Right ventricle myocardium superior (tissue), 1 donor: ENCODE measurements around the gene BRINP3. TPM values are rescaled to one million over a fixed set of nuclear protein-coding genes. Genes with fewer than 3 reads are reported as not detected.

Experiments used
- ATAC-seq: fragments of 200-7000 bp; cut with Tn5 transposase; one replicate; pipeline ENCODE4 v1.9.1; 2020; ENCODE audit warnings: mild to moderate bottlenecking; ENCODE audit not compliant: poor library complexity
- DNase-seq: peaks from one replicate; pipeline ENCODE4 v3.0.0-alpha.2; 2020
- intact Hi-C: fragments of 100-400 bp; cut with DNase I; formaldehyde crosslinking; loops from one replicate; pipeline ENCODE4 v1.11.2; 2022
- total RNA-seq: library from RNA; stranded (reverse); fragmentation: NEBNext Ultra II Directional; extraction: Animal tissue kit (Norgen Biotek cat#: 25700); gene quantifications from one replicate; pipeline ENCODE4 v1.2.1, GENCODE V29; 2021
- donor health status: DM: no; HTN: yes; CAD: no; lungs with severe emphysema.

Gene BRINP3
- total RNA-seq, 1 donor from 2014 or later = 0.05 TPM

GRCh38 chr1:190456129-190456528, 21.5 kb downstream of the BRINP3 start:
- no peak for DNase-seq
- ATAC-seq = no peak
- intact Hi-C loops = no loop called here

GRCh38 chr1:190455631-190456030, 22.0 kb downstream of the BRINP3 start:
- intact Hi-C loops = no loop called here
- DNase-seq (no peak), ATAC-seq (no peak)

DNA sequence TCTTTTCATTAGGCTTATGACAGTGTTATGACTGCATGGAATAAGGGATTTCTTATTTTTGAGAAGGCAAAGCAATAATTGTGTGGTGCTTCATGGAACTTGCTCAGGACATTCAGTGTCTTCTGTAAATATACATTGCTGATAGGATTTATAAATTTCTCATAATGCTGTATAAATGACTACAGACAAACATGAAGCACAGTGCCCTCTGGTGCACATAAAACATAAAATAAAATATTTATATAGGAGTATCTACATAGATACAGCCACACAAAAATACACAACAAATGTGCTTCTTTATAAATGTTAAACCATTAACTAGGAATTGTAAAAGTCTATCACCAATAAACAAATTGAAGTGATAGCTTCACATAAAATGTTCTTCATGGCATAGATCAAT, 24.1 kb downstream of the BRINP3 start:
- ATAC-seq = no peak
- intact Hi-C loops = no loop called here
- no peak for DNase-seq

DNA sequence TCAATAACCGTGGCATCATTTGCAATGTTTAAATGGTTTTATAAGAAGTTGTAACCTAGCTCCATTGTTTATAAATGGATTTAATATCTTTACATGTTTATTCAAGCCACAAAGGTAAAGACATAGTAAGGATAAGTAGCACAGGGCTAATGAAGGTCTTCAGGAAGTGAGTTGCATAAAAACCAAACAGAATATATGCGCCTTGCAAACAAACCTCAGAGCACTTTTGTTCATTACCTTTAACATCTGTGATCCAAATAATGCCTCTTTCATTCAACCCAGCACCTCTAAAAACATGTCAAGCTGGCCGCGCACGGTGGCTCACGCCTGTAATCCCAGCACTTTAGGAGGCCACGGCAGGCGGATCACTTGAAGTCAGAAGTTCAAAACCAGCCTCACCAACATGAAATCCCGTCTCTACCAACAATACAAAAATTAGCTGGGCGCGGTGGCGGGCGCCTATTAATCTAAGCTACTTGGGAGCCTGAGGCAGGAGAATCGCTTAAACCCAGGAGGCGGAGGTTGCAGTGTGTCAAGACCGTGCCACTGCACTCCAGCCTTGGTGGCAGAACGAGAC, 25.3 kb downstream of the BRINP3 start:
- intact Hi-C loops = no loop called here
- ATAC-seq (no peak), DNase-seq (no peak)

DNA sequence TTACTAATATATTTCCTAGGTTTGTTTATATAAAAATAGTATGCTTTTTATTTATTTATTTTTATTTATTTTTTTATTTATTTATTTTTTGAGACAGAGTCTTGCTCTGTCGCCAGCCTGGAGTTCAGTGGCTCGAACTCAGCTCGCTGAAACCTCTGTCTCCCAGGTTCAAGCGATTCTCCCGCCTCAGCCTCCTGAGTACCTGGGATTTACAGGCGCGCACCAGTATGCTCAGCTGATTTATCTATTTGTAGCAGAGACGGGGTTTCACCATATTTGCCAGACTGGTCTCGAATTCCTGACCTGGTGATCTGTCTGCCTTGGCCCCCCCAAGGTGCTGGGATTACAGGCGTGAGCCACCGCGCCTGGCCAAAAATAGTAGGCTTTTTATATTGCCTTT, 33.2 kb downstream of the BRINP3 start:
- DNase-seq (no peak), ATAC-seq (no peak)
- intact Hi-C loops = no loop called here

- intact Hi-C loops = no loop called here
- DNase-seq (no peak), ATAC-seq (no peak)
These were observed 38.2 kb downstream of the BRINP3 start for GRCh38 chr1:190439447-190439846.

DNA sequence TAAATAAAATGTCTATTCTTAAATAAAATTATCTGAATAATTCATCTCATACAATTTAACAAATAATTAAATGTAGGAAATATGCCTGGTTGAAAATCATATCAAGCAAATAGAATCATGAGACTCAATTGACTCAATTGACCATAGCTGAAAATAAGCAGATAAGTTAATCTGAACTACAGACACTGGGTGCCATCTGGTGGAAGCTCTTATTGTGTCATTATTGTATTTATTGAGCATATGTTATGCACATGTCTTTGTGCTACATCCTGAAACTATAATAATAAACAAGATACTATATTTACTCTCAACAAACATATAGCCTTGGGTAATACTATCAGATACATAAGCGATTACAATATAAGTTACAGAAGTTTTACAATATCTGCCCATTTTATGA, 41.0 kb downstream of the BRINP3 start:
- intact Hi-C loops = no loop called here
- ATAC-seq (no peak), DNase-seq (no peak)

GRCh38 chr1:190429932-190430331, 47.7 kb downstream of the BRINP3 start:
- DNase-seq = no peak
- ATAC-seq = no peak
- intact Hi-C loops = no loop called here

DNA sequence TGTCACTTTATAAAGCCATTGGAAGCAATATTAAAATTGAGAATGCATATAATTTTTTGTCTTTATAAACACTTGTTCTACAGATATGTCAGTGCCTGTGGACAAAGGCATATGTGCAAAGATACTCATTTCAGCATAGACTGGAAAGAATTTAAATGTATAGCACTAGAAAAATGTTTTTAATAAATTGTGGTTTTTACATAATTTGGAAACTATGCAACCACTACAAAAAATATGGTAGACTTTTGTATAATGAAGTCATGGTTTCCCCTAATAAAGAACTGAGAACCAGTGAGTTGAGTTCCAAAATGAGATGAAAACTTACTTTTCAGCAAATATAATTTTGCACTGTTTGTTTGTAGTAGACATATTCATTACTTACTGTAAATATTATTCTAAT, 48.5 kb downstream of the BRINP3 start:
- DNase-seq = no peak
- no peak for ATAC-seq

DNA sequence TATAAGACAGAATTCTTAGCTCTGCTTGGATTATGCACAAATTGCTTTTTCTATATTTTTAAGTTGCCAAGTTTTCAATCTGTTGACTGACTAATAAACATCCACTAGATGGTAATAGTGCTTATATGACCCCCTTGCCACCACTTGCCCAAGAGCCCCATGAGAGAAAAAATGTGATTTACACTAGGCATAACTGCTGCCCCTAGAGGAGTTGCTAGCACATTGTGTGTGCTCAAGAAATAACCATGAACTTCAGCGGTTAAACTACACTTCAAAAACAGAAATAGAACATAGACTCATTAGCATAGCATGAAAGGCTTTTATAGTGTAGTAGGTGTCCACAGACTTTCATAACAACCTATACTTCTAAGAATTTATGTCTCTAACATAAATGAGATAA, 61.4 kb downstream of the BRINP3 start:
- DNase-seq (no peak), ATAC-seq (no peak)
- intact Hi-C loops = no loop called here

More for the DNA sequence above, 48.5 kb downstream of the BRINP3 start:
- intact Hi-C loops = no loop called here

- no peak for ATAC-seq
- no peak for DNase-seq
- intact Hi-C loops = no loop called here
These were observed 64.5 kb downstream of the BRINP3 start for GRCh38 chr1:190413142-190413541.

GRCh38 chr1:190403402-190403801, 74.3 kb downstream of the BRINP3 start:
- DNase-seq (no peak), ATAC-seq (no peak)
- intact Hi-C loops = no loop called here

GRCh38 chr1:190399233-190399632, 78.4 kb downstream of the BRINP3 start:
- intact Hi-C loops = no loop called here
- ATAC-seq (no peak), DNase-seq (no peak)

- intact Hi-C loops = no loop called here
- DNase-seq (no peak), ATAC-seq (no peak)
These were observed 86.1 kb downstream of the BRINP3 start for GRCh38 chr1:190391582-190391981.

- no peak for DNase-seq
- intact Hi-C loops = no loop called here
- ATAC-seq = no peak
These were observed 99.7 kb downstream of the BRINP3 start for GRCh38 chr1:190377991-190378390.

DNA sequence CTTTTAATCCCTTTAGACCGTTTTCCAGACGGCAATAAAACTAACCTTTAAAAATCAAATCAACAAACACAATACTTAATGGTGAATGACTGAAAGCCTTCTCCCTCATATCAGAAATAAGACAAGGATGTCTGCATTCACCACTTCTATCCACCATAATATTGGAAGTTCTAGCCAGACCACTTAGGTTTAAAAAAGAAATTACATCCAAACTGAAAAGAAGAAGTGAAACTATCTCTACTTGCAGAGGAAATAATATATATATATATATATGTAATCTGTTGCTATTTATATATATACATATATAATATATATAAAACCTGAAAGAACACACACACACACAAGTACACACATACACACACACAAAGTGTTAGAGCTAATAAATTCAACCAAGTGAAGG, 100.4 kb downstream of the BRINP3 start:
- DNase-seq = no peak
- intact Hi-C loops = no loop called here
- no peak for ATAC-seq

DNA sequence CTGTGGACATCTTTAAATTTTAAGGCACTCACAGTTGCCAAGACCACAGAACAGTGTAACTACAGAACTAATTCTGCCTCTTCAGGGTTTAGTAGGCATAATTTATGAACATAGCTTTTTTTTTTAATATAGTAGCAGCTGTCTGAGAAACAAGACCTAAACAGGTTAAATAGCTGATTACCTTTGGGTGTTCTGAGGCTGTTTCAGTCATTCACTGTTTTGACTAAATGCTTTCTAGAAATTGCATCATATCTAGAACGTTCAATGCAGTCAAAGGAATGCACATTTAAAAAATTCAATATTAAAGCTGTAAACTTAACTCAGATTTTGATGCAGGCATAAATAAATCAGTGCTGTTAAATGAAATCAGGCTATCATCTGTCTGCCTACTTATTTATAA, 101.6 kb downstream of the BRINP3 start:
- DNase-seq = no peak
- no peak for ATAC-seq
- intact Hi-C loops = no loop called here

DNA sequence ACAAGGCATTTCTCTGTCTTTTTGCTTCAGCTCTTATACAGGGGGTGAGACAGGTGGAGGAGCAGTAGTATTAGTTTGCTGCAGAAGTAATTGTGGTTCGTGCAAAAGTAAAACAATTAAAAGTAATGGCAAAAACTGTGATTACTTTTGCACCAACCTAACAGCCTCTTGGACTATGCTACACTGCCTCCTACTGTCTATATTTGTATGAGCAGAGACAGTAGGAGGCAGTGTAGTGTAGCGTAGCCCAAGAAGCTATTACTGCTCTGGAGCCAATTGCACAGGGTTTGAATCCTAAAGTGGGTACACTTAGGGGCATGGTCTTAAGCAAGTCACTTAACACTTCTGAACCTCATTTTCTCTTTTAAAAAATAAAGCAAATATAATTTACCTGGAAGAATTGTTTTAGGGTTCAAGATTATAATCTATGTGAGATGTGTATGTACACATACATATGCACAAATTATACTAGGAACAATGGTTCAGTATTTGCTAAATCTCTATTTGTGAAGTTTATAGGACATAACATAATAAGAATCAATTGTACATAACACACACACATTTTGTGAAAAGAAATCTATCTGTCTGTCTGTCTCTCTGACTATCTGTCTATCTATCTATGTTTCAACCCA, 103.8 kb downstream of the BRINP3 start:
- no peak for DNase-seq
- ATAC-seq = no peak
- intact Hi-C loops = no loop called here

DNA sequence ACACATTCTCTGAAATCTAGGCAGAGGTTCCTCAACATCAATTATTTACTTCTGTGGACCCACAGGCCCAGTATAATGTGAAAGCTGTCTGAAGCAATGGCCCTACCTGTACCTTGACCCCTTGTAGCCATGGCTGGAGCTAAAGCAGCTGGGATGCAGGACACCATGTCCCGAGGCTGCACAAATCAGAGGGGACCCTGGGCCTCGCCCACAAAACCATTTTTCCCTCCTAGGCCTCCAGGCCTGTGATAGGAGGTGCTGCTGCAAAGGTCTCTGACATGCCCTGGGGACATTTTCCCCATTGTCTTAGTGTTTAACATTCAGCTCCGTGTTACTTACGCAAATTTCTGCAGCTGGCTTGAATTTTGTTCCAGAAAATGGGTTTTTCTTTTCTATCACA, 110.5 kb downstream of the BRINP3 start:
- intact Hi-C loops = no loop called here
- no peak for ATAC-seq
- DNase-seq = no peak

- no peak for DNase-seq
- no peak for ATAC-seq
- intact Hi-C loops = no loop called here
These were observed 112.4 kb downstream of the BRINP3 start for GRCh38 chr1:190365283-190365682.

GRCh38 chr1:190353538-190354101, 124.0 kb downstream of the BRINP3 start:
- intact Hi-C loops = no loop called here
- no peak for ATAC-seq
- no peak for DNase-seq
